GM12872 (cell line): Measurements from ENCODE around the gene NUB1.
A peak's percentile ranks its signal among the peaks of the same experiment; 100 is the strongest.

ENCODE experiments used
- TF ChIP-seq, protein P1 (sequence below): IDR thresholded peaks from 3 replicates; pipeline ENCODE4 v1.5.1; 2011; ENCODE audit warnings: low read depth, mild to moderate bottlenecking, low read length, moderate library complexity; ENCODE audit not compliant: insufficient read depth

NUB1 gene

GRCh38 chr7:151315038-151315655, 26.5 kb upstream of the NUB1 start:
- TF ChIP-seq, protein P1, sequence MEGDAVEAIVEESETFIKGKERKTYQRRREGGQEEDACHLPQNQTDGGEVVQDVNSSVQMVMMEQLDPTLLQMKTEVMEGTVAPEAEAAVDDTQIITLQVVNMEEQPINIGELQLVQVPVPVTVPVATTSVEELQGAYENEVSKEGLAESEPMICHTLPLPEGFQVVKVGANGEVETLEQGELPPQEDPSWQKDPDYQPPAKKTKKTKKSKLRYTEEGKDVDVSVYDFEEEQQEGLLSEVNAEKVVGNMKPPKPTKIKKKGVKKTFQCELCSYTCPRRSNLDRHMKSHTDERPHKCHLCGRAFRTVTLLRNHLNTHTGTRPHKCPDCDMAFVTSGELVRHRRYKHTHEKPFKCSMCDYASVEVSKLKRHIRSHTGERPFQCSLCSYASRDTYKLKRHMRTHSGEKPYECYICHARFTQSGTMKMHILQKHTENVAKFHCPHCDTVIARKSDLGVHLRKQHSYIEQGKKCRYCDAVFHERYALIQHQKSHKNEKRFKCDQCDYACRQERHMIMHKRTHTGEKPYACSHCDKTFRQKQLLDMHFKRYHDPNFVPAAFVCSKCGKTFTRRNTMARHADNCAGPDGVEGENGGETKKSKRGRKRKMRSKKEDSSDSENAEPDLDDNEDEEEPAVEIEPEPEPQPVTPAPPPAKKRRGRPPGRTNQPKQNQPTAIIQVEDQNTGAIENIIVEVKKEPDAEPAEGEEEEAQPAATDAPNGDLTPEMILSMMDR = peak; percentile 80

GRCh38 chr7:151316896-151317295, 24.7 kb upstream of the NUB1 start:
- TF ChIP-seq, protein P1 = no peak

GRCh38 chr7:151317936-151318335, 23.7 kb upstream of the NUB1 start:
- TF ChIP-seq, protein P1 = no peak

DNA sequence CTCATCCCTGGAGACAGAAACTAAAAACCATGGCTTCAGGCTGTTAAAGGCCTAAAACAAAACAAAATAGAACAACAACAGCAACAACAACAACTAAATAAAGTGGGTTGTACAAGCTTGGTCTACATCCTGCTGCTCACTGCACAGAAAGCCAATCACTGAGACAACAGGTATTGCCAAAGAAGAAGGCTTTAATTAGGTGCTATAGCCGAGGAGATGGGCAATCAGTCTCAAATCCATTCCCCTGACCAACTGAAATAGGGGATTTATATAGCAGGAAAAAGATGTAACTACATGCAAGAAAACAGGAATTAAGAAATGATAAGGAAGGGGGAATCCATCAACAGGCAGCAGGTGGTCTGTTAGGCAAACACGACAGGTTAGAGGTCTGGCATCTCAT, 22.4 kb upstream of the NUB1 start:
- TF ChIP-seq, protein P1 = no peak

DNA sequence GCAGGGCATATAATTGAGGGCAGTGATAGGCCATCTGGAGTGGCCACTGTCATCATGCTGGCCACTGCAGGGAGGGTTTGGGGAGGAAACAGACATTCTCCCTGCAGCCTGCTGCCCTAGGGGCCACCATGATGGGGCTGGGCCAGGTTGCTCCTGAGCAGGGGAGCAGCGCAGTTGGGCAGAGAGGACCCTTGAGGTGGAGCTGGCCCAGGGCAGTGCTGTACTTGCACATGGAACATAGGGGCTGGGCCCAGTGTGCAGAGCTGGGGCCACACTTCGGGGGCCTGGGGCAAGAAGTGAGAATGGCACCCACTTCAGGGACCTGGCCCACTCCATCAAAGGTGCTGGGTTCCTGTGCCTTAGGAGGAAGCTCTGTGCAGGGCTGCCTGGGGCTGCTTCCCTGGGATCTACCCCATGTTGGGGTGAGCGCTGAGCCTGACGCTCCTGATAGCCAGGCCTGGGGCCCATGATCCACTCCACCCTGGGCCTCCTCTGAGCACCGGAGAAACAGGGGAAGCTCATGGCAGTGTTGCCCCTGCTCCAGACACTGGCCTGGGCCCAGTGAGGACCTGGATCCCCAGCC, 21.3 kb upstream of the NUB1 start:
- TF ChIP-seq, protein P1 = no peak

DNA sequence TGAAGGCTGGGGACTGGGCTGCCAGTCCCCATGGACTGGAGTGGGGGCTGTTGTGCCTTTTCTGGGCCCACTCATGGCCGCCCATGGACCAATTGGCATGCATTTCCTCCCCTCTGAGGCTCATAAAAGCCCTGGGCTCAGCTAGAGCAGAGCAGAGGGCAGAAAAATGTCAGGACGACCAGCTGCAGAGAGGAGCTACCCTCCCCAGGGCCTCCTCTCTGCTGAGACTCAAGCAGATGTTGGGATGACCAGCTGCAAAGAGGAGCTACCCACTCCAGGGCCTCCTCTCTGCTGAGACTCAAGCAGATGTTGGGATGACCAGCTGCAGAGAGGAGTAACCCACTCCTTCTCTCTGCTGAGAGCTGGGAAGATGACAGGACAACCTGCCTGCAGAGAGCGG, 20.3 kb upstream of the NUB1 start:
- TF ChIP-seq, protein P1 = no peak

- TF ChIP-seq, protein P1 = no peak
Measured at GRCh38 chr7:151322906-151323305, 18.7 kb upstream of the NUB1 start.
